ENCODE measurements around the gene MAMLD1. TPM values are rescaled to one million over a fixed set of nuclear protein-coding genes. Genes with fewer than 3 reads are reported as not detected.

MAMLD1 gene
- total and polyA plus RNA-seq, 9 of the 15 experiments (the other 6 are each of a cell fraction or from before 2014, with no cell fraction given): 0.12 to 0.18 TPM; not detected in 7

DNA sequence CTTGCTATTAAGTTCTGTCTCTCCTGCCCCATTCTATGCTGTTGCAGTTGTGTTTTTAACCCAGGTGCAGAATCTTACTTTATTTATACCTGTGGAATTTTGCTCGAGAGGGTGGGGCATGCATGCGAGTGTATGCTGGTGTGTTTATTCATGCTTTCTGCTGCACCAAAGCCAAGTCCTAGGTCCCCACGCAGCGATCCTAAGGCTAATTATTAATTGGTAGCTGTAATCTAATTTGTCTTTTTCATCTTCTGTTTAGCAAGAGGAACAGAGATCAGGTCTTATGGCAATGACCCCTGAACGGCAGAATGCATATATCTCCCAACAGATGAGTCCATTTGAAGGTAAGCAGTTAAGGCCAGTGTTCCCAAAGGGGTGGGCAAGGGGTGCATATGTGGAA, 146.6 kb downstream of the MAMLD1 start:
- H3K4me3 ChIP-seq: no peak overlapping the region
- H3K9me1 ChIP-seq (ENCODE audit: control insufficient read depth, insufficient read depth, low read length): no peaks in the 10 kb centered on the region
- peaks cover 7 to 66% of the 10 kb centered on the region in 2 experiments; a peak in 3 of 5 replicates for H3K27me3 ChIP-seq (ENCODE audit: control insufficient read depth in 2 of 2, insufficient read depth in 2 of 2, low read length in 2 of 2)
- no peak for TF ChIP-seq TFAP4 (CRISPR knock-in tag; IDR thresholded peaks at IDR 0.05; ENCODE audit: borderline replicate concordance)
- H3K27ac ChIP-seq (ENCODE audit: extremely low read depth, low read depth, low read length): no peak overlapping the region
- H2AFZ ChIP-seq (ENCODE audit: low read depth, low read length): no peak overlapping the region
- H3K79me2 ChIP-seq (ENCODE audit: control insufficient read depth, insufficient read depth, low read length): no peaks in the 10 kb centered on the region
- DNase-seq (ENCODE audit: extremely low read depth in 1 of 4, low spot score in 3 of 4) (no peak), FAIRE-seq (no peak), ATAC-seq (no peak)
- intact Hi-C loops (cut with micrococcal nuclease) (no loop called here), in situ Hi-C loops (cut with MboI) (no loop called here)
- H3K9ac ChIP-seq (ENCODE audit: insufficient read depth in 1 of 2, low read depth in 2 of 2, low read length in 2 of 2): no peak overlapping the region
- H3K4me2 ChIP-seq (ENCODE audit: insufficient read depth, low read length): no peak overlapping the region
- no peaks in the 10 kb centered on the region for H3K36me3 ChIP-seq (ENCODE audit: control insufficient read depth, insufficient read depth, low read length)
- ChIA-PET POLR2A (no interaction called here), CTCF (ENCODE audit: low intra/inter-chr PET ratio) (no interaction called here)
- peaks cover 0 to 5% of the 10 kb centered on the region in 2 experiments; a peak in 2 of 5 replicates for H3K4me1 ChIP-seq (replicated peaks in 1 of 2; ENCODE audit: control insufficient read depth in 2 of 2, insufficient read depth in 2 of 2, low read length in 2 of 2)
- 3% methylated on average over 5 of the region's 5 CpGs for WGBS (ENCODE audit: insufficient coverage, low coverage, missing lambda C conversion rate)
- H3K9me3 ChIP-seq (replicated peaks; ENCODE audit: control insufficient read depth, insufficient read depth, low read depth, low read length): no peaks in the 10 kb centered on the region
- no peaks in the 10 kb centered on the region; the same call in 1 of the 2 replicates for H4K20me1 ChIP-seq (replicated peaks; ENCODE audit: control insufficient read depth, insufficient read depth, low read length)
- no TSS peak for BruUV-seq (replicated peaks)

- ChIA-PET CTCF (ENCODE audit: low intra/inter-chr PET ratio) (no interaction called here), POLR2A (interaction anchor here (2.5 kb wide), 1 partner anchor 10 kb away, joined by 10 read pairs; no protein-coding TSS in a partner anchor)
- Histone ChIP-seq H3K27ac (ENCODE audit: extremely low read depth, low read depth, low read length) (no peak overlapping the region), H3K4me2 (ENCODE audit: insufficient read depth, low read length) (no peak overlapping the region), H3K9ac (ENCODE audit: insufficient read depth in 1 of 2, low read depth in 2 of 2, low read length in 2 of 2) (no peak overlapping the region), H3K9me3 (replicated peaks; ENCODE audit: control insufficient read depth, insufficient read depth, low read depth, low read length) (no peaks in the 10 kb centered on the region), H2AFZ (ENCODE audit: low read depth, low read length) (no peak overlapping the region), H4K20me1 (replicated peaks; ENCODE audit: control insufficient read depth, insufficient read depth, low read length) (no peaks in the 10 kb centered on the region; the same call in 1 of the 2 replicates), H3K79me2 (ENCODE audit: control insufficient read depth, insufficient read depth, low read length) (no peaks in the 10 kb centered on the region), H3K9me1 (ENCODE audit: control insufficient read depth, insufficient read depth, low read length) (no peaks in the 10 kb centered on the region), H3K4me1 (replicated peaks in 1 of 2; ENCODE audit: control insufficient read depth in 2 of 2, insufficient read depth in 2 of 2, low read length in 2 of 2) (peaks cover 0 to under 1% of the 10 kb centered on the region in 2 experiments; a peak in 1 of 5 replicates), H3K36me3 (ENCODE audit: control insufficient read depth, insufficient read depth, low read length) (no peaks in the 10 kb centered on the region), H3K4me3 (no peak overlapping the region), H3K27me3 (ENCODE audit: control insufficient read depth in 2 of 2, insufficient read depth in 2 of 2, low read length in 2 of 2) (peaks cover 3 to 65% of the 10 kb centered on the region in 2 experiments; a peak in 4 of 5 replicates)
- FAIRE-seq (no peak), DNase-seq (ENCODE audit: extremely low read depth in 1 of 4, low spot score in 3 of 4) (no peak), ATAC-seq (no peak)
- WGBS (ENCODE audit: insufficient coverage, low coverage, missing lambda C conversion rate): under 1% methylated on average over 14 of the region's 14 CpGs
- in situ Hi-C loops (cut with MboI) (no loop called here), intact Hi-C loops (cut with micrococcal nuclease) (no loop called here)
- TF ChIP-seq NR4A1 (CRISPR knock-in tag; IDR thresholded peaks at IDR 0.05) (no peak), NR4A1 (tag; IDR thresholded peaks at IDR 0.05) (no peak), ATF2 (CRISPR knock-in tag; IDR thresholded peaks at IDR 0.05) (no peak), NFYB (IDR thresholded peaks at IDR 0.05; ENCODE audit: extremely low read depth, insufficient read length) (no peak), GTF2A2 (tag; IDR thresholded peaks at IDR 0.05) (no peak), KDM5B (IDR thresholded peaks at IDR 0.05; ENCODE audit: insufficient replicate concordance, low read depth, low read length) (no peak), ZNF668 (CRISPR knock-in tag; IDR thresholded peaks at IDR 0.05) (no peak), NBN (IDR thresholded peaks at IDR 0.05; ENCODE audit: low read depth) (no peak), RBM14 (IDR thresholded peaks at IDR 0.05; ENCODE audit: borderline replicate concordance, insufficient read depth, low read depth, low read length) (no peak), ZNF280A (IDR thresholded peaks at IDR 0.05; ENCODE audit: low read depth, partially characterized antibody) (no peak)
- BruUV-seq (replicated peaks): no TSS peak
Measured at GRCh38 chrX:150512461-150512901, 149.4 kb downstream of the MAMLD1 start.

All from K562 (cell line).